IPS-11a (cell line): ENCODE measurements around the gene PFDN1.
"Not testable (repeated sequence)": the region's sequence is repeated elsewhere in the genome, so short reads cannot be mapped to it uniquely, and the experiment has no call there.

Experiments
- H3K4me3 ChIP-seq: one replicate; pipeline ENCODE4 v1.5.1; 2013; ENCODE audit warnings: low read depth, low read length, control low read depth

Gene PFDN1, protein sequence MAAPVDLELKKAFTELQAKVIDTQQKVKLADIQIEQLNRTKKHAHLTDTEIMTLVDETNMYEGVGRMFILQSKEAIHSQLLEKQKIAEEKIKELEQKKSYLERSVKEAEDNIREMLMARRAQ

DNA sequence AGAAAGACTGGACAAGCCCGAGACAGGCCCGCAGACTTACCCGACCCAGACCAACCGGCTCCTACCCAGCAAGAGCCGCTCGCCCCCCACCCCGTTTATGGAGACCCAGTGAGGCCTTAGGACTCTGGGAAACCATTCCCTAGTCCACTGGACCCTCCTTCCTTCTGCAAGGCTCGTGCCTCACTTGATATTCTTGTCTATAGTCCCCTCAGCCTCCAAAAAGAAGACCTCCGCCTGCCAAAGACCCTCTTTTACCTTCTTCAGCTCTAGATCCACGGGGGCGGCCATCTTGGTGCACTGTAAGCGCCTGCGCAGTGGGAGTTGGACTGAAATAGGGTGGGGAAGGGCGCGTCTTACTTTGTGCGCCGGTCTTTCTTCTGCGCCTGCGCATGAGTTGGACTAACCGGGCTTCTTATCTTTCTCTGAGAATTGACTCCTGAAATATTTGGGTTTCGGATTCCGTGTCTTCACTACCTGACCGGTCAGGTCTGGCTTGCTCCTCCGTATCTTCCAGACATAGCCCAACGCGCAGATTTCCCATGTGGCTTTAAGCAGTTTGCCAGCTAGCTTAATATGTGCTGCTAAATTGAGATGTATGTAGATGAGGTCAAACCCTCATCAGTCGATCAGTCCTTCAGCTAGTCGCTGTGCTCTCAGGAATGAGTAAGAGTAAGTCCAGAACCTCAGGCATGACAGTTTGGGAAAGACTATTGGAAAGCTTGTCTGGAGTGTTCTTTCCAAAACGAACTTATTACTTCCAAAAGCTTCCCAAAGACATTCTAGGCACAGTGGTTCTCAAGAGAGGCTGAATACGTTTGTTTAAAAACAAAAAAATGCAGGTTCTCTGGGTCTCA is at the start of gene PFDN1:
TSS of gene PFDN1 (minus strand) at position 316 of the 854 bp plus-strand sequence. CDS start at position 288, 28 bp downstream.
- H3K4me3 ChIP-seq: peak within 1 kb of the TSS; percentile 86

DNA sequence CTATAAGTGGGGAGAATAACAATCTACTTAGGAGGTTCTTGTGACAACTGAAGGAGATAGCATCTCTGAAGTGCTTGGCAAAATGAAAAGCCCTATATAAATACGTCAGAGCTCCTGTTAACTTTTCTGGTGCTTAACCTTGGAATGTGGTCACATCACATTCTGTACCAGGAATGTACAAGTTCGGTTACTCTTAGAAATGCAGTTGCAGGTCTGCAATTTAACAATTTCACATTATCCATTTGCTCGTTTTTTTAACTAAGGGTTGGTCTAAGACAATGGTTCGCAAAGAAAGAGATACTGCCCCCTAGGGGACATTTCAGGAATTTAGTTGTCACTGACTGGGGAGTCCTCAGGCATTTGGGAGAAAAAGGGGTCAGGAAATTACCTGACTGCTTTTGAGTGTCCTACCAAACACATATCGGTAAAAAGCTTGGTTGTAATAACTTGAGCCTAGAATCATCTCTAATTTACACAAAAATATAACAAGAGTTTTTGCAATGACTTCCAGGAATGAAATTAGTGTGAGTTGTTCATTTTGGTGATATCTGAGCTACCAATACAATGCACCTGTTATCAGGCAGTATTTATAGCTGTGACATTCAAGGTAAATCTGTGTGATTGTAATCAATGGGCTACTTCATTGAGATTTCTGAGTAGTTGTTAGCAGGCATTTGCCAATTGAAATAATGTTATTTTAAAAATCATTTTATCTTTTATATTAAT is 48.9 kb upstream of the PFDN1 start:
- H3K4me3 ChIP-seq: no peak overlapping the region

DNA sequence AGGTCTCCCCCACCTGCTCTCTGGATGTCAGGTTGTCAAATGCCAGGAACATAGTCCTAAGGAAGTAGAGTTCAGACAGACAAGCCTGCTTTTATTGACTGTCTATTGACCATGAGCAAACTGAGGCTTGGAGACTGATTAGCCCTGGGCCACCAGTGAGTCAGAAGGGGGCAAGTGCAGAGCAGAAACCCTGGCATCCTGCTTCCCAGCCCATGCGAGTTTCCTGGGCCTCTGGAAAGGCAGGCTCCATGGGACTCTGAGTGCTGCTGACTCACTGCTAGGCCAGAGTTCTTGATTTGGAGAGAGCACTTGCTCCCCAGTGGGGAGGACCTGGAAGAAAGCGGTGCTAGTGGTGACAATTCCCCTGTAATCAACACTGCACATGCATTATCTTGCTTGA is 46.3 kb upstream of the PFDN1 start:
- no peak overlapping the region for H3K4me3 ChIP-seq

- no peak overlapping the region for H3K4me3 ChIP-seq
These were observed 45.2 kb upstream of the PFDN1 start for GRCh38 chr5:140348104-140348503.

- no peak overlapping the region for H3K4me3 ChIP-seq
These were observed 44.5 kb upstream of the PFDN1 start for GRCh38 chr5:140347360-140347759.

- peak within 1 kb of the TSS; percentile 66 for H3K4me3 ChIP-seq
These were observed 43.7 kb upstream of the PFDN1 start, which contains the start of gene HBEGF for GRCh38 chr5:140346348-140347221. Gene HBEGF, minus strand, starts transcription at chr5:140346603. Its CDS starts 275 bp downstream, at chr5:140346328.

- H3K4me3 ChIP-seq: peak overlapping the region; percentile 66
These were observed 43.0 kb upstream of the PFDN1 start for GRCh38 chr5:140345919-140346347.

- no peak overlapping the region for H3K4me3 ChIP-seq
These were observed 42.0 kb upstream of the PFDN1 start for GRCh38 chr5:140344683-140345423.

GRCh38 chr5:140343849-140344248 is 40.9 kb upstream of the PFDN1 start:
- H3K4me3 ChIP-seq: not testable (repeated sequence)

- no peak overlapping the region for H3K4me3 ChIP-seq
These were observed 40.0 kb upstream of the PFDN1 start for GRCh38 chr5:140342896-140343295.

DNA sequence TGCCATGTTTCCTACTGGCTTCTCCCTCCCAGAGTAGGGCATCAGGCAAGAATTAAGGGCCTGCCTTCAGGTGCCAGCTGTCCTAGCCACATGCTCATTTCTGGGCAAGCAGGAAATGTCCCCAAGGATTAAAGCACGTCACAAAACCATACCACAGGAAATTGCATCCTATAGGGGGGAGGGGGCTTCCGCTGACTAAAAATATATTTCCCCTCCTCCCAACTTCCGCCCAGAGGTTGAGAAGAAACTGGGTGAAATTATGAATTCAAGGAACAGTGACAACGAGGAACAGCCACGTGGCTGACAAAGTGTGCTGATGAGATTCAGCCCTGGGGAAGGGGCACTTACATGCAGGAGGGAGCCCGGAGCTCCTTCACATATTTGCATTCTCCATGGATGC is 39.4 kb upstream of the PFDN1 start:
- H3K4me3 ChIP-seq: no peak overlapping the region

- no peak overlapping the region for H3K4me3 ChIP-seq
These were observed 38.7 kb upstream of the PFDN1 start for GRCh38 chr5:140341591-140341990.

DNA sequence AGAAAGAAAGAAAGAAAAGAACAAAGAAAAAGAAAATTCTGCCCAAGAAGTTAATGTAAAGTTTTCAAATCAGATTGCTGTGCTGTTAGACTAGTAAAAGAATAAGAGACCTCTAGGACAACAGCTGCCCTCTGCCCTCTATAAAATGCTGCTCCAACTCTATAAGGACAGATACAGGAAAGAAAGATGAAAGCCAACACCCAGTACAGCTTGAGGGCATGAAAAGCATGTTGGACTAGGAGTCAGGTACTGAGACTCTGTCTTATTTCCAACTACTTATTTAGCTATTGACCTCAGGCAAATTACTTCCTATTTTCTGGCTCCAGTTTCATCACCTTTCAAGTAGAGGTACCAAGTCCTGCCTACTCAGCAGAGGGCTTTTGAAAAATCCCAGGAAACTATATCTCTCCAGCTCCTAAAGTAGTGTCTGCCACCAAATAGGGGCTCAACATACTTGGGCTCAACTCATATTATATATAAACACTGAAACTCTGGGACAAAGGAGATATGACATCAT is 37.8 kb upstream of the PFDN1 start:
- no peak overlapping the region for H3K4me3 ChIP-seq

GRCh38 chr5:140339636-140340035 is 36.7 kb upstream of the PFDN1 start:
- H3K4me3 ChIP-seq: no peak overlapping the region

DNA sequence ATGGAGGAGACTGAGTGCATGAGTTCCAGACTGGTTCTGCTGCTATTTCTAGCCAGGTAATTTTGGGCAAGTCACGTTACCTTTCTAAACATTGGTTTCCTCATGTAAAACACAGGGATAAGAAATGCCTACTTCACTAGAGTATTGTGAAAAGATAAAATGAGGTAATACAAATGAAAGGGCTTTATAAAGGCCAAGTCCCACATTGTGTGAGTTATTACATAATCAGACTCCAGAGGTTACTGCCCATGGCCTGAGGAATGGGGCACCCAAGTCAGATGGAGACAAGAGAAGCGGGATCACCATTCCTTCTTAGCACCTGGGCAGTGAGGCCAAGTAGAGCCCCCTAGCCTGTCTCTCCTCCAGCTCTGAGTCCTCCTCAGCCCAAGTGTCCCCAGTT is 36.0 kb upstream of the PFDN1 start:
- H3K4me3 ChIP-seq: no peak overlapping the region

DNA sequence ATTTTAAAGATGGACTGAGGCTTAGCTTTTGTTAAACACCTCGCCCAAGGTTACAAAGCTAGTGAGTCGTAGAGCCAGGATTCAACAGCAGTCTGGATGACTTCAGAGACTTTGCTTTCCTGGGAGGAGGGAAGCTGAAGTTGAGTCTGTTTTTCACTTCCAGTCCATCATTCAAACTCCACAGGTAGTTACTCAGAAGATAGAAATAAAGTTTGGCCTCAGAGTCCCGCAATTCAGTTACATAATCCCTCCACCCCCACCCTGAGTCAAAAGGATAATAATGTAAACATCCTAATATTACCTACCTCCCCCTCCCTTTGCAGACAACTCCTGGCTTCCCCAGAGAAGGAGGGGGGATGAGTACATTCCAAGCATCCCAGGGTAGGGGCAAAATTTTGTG is 35.4 kb upstream of the PFDN1 start:
- H3K4me3 ChIP-seq: no peak overlapping the region

- no peak overlapping the region for H3K4me3 ChIP-seq
These were observed 35.0 kb upstream of the PFDN1 start for GRCh38 chr5:140337880-140338279.

DNA sequence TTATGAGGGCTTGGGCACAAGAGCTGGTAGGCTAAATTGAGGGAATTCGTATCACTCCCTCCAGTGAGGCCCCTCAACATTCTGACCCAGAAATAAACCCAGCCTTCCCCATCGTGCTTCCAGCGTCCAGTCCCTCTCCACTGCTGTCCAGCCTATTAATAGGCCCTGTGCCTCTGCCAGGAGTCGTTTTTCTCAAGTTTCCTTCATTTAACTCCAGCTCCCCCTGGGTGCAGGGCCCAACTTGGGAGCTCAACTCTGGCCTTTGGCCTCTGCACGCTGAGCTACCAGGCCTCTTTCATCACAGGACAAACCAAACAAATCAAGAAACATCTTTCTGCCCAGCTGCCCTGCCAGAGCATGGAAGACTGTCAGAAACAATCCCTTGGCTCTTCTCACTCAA is 33.5 kb upstream of the PFDN1 start:
- H3K4me3 ChIP-seq: no peak overlapping the region

DNA sequence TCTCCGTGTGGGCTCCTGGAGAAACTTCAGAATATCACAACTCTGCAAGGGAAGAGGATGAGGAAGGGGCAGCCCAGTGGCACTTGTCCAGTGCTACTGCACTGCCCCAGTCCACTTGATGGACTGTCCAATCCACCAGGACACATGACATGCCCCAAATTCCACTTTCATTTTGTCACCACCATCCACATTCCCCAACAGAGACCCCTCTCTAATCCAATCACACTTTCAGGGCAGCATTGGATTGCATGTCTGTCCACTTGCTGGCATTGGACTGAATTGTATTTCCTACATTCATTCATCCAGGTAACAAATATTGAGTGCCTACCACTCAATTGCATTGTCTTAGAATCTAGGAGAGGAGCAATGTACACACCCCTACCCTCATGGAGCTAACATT is 28.7 kb upstream of the PFDN1 start:
- no peak overlapping the region for H3K4me3 ChIP-seq
